Measurements from ENCODE around the gene CDC40.
A peak's percentile ranks its signal among the peaks of the same experiment; 100 is the strongest.

CDC40 gene

GRCh38 chr6:110180228-110181008, at the start of gene CDC40:
TSS of gene CDC40 (plus strand) at chr6:110180427. CDS start at chr6:110180445, 18 bp downstream.
- CTCF ChIA-PET: interaction anchor here (1.4 to 3.9 kb wide), 3 partner anchors 36 to 210 kb away, joined by 4 to 28 read pairs (median 9); no protein-coding TSS in a partner anchor
- no peak for DNase-seq (ENCODE audit: low read depth, low spot score)
- POLR2A ChIA-PET: interaction anchor here (0.9 kb wide), 1 partner anchor 493 kb away, joined by 3 read pairs; no protein-coding TSS in a partner anchor

DNA sequence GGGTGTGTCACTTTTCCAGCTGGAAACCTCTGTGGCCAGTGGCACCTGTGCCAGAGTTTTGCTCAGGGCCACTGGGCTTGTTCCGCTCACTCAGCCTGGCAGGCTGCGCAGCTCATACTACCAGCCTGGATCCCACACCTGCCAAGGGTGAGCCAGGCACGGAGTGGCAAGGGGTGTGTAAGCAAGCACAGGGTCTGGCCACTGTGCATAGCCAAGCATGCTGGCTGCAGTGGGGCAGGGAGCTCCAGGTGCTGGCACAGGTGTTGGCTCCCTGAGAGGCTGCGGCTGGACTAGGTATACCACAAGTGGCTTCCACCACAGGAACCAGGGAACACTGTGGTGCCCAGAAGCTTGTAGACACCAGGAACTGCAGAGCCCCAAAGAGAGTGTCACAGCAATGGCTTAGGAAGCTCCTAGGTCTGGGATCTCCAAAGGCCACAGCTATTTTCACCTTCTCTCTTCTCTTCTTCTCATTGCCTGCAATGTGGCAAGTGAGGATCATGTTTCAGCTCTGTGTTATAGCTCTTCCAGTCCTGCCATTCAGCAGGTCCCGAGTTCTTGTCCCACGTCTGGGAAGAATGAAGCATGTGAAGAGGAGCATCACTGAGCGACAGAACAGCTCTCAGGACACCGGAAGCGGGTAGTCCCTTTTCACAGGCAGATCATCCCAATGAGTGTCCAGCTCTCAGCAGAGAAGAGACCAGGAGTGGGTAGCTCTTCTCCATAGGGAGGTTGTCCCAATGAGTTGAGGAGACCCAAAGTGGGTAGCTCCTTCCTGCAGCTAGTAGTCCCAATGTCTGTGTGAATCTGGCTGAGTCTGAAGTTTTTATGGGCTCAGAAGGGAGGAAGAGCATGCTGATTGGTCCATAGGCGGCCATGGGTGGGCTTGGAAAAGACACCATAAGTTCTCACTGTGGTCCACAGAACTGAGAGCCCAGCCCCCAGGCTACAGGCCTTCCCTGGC, 42.0 kb upstream of the CDC40 start:
- ChIA-PET POLR2A (no interaction called here), CTCF (interaction anchor here (1.6 to 1.9 kb wide), 2 partner anchors 43 to 98 kb away, joined by 3 to 4 read pairs; no protein-coding TSS in a partner anchor)
- DNase-seq (ENCODE audit: low read depth, low spot score): no peak
- no peak for TF ChIP-seq CTCF (IDR thresholded peaks at IDR 0.05; ENCODE audit: insufficient read depth, low read length, missing control alignments)
- H3K4me3 ChIP-seq (ENCODE audit: low read depth, low read length): no peak overlapping the region

More at GRCh38 chr6:110180228-110181008, at the start of gene CDC40:
- TF ChIP-seq CTCF (IDR thresholded peaks at IDR 0.05; ENCODE audit: insufficient read depth, low read length, missing control alignments): no peak
- H3K4me3 ChIP-seq (ENCODE audit: low read depth, low read length): peak within 1 kb of the TSS; percentile 95

DNA sequence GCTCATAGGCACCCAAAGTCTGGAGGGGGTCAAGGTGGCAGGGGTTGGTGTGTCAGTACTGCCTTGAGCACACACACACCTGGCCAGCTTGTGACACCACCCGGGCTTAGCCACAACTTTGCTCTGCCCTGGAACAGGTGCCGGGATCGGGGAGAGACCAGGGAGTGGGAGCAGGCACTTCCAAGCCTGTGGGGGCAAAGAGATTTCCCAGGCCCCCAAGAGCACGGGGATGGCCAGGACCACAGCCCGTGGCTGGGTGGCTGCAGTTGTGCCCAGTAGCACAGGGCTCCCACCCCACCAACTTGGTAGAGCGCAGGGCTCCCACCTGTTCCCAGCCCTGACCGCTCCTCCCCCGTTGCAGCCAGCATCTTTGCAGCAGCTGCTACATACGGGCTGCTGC, 41.2 kb upstream of the CDC40 start:
- TF ChIP-seq CTCF (IDR thresholded peaks at IDR 0.05; ENCODE audit: insufficient read depth, low read length, missing control alignments): no peak
- POLR2A ChIA-PET: no interaction called here
- no peak for DNase-seq (ENCODE audit: low read depth, low spot score)
- CTCF ChIA-PET: interaction anchor here (1.9 kb wide), 1 partner anchor 42 kb away, joined by 4 read pairs; no protein-coding TSS in a partner anchor
- no peak overlapping the region for H3K4me3 ChIP-seq (ENCODE audit: low read depth, low read length)

DNA sequence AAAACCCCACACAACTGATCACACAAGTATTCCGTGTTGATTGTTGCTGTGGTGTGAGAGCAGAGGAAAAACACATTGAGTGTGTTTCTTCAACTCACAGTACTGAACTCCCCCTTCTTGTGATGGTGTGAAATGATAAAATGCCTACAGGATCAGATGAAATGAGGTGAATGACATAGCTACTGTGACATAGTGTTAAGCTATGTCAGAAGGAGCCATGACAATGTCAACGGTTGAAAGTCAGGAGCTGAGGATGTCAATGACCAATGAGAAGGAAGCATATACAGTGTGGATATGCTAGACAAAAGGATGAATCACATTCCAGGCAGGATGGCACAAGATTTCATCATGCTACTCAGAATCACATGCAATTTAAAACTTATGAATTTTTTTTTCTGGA, 39.6 kb upstream of the CDC40 start:
- H3K4me3 ChIP-seq (ENCODE audit: low read depth, low read length): no peak overlapping the region
- ChIA-PET POLR2A (no interaction called here), CTCF (interaction anchor here (1.4 kb wide), 1 partner anchor 101 kb away, joined by 3 read pairs; no protein-coding TSS in a partner anchor)
- DNase-seq (ENCODE audit: low read depth, low spot score): peak; percentile 36
- no peak for TF ChIP-seq CTCF (IDR thresholded peaks at IDR 0.05; ENCODE audit: insufficient read depth, low read length, missing control alignments)

DNA sequence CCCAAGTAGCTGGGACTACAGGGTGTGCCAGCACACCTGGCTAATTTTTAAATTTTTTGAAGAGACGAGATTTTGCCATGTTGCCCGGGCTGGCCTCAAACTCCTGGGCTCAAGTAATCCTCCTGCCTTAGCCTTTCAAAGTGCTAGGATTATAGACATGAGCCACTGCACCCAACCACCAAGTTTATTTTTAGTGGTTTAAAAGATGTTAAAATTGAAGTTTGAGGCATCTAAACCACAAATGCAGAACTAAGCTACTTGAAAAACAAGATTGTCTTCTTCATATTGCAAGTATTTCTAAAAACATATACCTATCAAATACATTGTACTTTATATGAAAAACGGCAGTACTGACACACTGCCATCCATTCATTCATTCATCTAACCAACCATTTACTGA, 32.4 kb upstream of the CDC40 start:
- CTCF ChIA-PET: interaction anchor here (0.7 kb wide), 1 partner anchor 24 kb away, joined by 3 read pairs; no protein-coding TSS in a partner anchor
- POLR2A ChIA-PET: no interaction called here
- no peak for TF ChIP-seq CTCF (IDR thresholded peaks at IDR 0.05; ENCODE audit: insufficient read depth, low read length, missing control alignments)
- DNase-seq (ENCODE audit: low read depth, low spot score): no peak
- no peak overlapping the region for H3K4me3 ChIP-seq (ENCODE audit: low read depth, low read length)

Data from AG04449 (cell line).